SK-N-DZ (cell line): ENCODE measurements around the gene TEFM.
"Not testable (repeated sequence)": the region's sequence is repeated elsewhere in the genome, so short reads cannot be mapped to it uniquely, and the experiment has no call there.

Source experiments
- DNase-seq: peaks from one replicate; pipeline ENCODE4 v3.0.0-alpha.2; 2015; ENCODE audit warnings: low spot score
- small RNA-seq, 2 experiments: library from RNA; depleted of rRNA; stranded (forward); fragments of <200 nt; gene quantifications; one replicate each; pipeline ENCODE3, GENCODE V24; 2014

Gene TEFM

DNA sequence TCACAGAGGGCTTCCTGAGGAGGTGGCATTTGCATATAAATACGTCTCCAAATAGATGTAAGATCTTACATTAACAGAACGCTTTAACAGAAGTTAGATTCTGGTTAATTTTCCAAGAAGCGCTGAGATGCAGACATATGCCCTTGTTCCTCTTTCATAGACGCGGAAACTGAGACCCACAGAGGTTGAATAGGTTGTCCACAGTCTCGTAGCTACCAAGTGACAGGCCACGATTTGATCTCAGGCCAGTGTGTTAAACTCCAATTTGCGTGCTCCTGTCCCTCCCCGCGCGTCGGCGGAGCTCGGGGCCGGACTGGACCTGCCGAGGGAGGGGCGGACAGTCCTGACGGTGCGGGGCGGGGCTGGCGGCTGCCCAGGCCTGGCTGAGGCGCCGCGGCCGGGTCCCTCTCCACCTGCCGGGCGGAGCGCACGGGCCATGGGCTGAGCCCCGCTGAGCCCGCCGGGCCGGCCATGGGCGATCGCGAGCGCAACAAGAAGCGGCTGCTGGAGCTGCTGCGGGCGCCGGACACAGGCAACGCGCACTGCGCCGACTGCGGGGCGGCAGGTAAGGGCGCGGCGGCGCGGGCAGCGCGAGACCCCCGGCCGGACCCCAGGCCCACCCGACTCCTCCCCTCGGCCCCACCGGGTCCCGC, 15.6 kb upstream of the TEFM start, which contains the start of gene ADAP2:
Gene ADAP2 (plus strand): TSS at position 402 of the 653 bp plus-strand sequence. CDS start 70 bp downstream, at position 472.
- DNase-seq: no peak

DNA sequence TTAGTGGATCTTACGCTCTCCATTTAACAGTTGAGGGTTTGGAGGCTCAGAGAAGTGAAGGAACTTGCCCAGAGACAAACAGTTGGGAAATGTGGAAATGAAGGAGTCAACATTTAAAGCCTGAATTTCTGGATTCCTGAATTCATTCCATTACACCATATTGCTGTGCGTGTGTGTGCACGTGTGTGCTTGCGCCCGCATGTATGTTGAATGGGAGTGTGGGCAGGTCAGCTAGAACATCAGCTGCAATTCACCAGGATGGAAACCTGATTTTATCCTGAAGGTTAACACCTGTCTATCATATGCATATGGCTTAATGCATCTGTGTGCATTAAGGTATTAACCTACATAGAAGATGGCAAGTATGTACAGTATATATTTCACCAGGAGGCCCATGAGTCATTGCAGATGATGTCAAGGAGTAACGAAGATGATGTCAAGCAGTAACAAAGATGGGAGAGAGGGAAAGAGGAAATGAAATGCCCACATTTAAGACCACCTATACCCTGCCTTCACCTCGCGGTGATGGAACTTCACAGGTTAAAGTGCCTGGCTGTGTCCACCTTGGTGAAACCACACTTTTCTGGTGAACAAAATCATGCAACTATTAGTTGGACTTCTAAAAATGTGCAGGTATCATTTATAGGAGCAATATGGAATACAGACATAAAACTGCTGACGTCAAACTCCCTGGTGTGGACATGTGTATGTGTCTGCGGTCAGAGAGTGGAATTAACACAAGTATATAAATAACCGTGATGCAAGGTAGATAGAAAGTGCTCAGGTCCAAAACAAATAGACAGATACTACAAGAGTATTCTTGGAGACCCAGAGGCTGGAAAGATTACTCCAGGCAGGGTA, 14.9 kb upstream of the TEFM start:
- no peak for DNase-seq

GRCh38 chr17:30920282-30920681, 14.2 kb upstream of the TEFM start:
- peak; percentile 37 for DNase-seq

GRCh38 chr17:30917050-30917449, 11.0 kb upstream of the TEFM start:
- DNase-seq: no peak

GRCh38 chr17:30915833-30916611, 10.0 kb upstream of the TEFM start:
- DNase-seq: no peak

- DNase-seq: no peak
Measured at GRCh38 chr17:30913955-30914354, 7.9 kb upstream of the TEFM start.

DNA sequence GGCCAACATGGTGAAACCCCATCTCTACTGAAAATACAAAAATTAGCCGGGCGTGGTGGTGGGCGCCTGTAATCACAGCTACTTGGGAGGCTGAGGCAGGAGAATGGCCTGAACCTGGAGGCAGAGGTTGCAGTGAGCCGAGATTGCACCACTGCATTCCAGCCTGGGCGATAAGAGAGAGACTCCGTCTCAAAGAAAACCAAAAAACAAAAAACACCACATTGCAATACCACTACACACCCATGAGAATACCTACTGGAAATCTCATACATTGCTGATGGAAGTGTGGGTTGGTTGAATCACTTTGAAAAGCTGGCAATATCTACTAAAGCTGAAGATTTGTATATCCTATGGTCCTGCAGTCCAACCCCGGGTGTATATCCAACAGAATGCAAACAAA, 4.1 kb upstream of the TEFM start:
- not testable (repeated sequence) for DNase-seq

GRCh38 chr17:30908717-30909420, 2.8 kb upstream of the TEFM start:
- no peak for DNase-seq

DNA sequence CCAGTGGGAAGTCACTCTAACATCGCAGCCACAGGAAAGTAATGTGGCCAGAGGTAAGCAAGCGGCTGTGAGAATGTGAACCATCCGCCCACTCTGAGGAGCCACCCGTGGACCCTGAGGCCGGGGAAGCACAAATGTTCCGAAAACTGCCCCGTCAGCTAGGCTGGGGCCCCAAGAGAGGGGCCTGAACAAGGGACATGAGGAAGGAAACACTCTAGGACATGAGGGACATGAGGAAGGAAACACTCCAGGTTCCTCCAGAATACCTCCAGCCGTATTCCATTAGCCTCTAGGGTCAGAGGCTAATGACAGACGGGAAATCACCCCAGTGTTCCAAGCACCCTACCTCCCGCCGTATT, 317 bp downstream of the TEFM start:
- DNase-seq: no peak

- DNase-seq: no peak
Measured at GRCh38 chr17:30897311-30897710, 8.7 kb downstream of the TEFM start.

DNA sequence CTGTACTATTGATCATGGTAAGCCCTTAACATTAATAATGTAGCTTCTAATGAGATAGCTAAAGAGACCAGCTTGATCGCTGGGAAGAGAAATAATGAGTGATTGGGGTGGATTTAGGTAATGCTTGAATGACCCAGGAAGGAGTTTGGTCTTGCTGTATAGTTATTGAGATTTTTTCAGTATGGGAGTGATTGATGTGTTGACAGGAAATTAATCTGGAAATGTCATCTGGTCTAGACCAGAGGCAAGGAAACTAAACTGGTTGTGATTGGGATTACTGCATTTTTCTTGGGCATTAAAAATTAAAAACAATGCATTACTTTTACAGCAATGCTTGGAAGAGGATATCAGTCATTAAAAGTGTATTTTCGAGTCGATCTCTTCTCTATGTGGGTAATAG, 11.8 kb downstream of the TEFM start:
- no peak for DNase-seq

GRCh38 chr17:30886187-30886586, 19.9 kb downstream of the TEFM start:
- no peak for DNase-seq

- no peak for DNase-seq
Measured at GRCh38 chr17:30869005-30869404, 37.0 kb downstream of the TEFM start.

DNA sequence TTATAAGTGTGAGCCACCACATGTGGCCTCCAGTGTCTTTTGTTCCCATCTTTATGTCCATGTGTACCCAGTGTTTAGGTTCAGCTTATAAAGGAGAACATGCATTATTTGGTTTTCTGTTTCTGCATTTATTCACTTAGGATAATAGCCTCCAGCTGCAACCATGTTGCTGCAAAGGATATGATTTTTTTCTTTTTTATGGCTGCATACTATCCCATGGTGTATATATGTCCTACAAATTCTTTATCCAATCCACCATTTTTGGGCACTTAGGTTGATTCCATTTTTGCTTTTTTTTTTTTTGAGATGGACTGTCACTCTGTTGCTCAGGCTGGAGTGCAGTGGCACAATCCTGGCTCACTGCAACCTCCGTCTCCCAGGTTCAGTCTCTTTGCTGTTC, 41.4 kb downstream of the TEFM start:
- no peak for DNase-seq

GRCh38 chr17:30858556-30859250, 47.3 kb downstream of the TEFM start:
- DNase-seq: no peak

- no peak for DNase-seq
Measured at GRCh38 chr17:30854146-30854545, 51.9 kb downstream of the TEFM start.

Small RNA genes within 50 kb of the gene (small RNA-seq; reads per million reads assigned to genes)
- 0 to 0.04 reads per million in 2 experiments for gene RNU6-298P
